H9 (cell line): Measurements from ENCODE around the gene ERC2. TPM values are rescaled to one million over a fixed set of nuclear protein-coding genes. Genes with fewer than 3 reads are reported as not detected.

Experiments used
- DNase-seq: peaks from one replicate; pipeline ENCODE4 v3.0.0-alpha.2; 2017
- H2AFZ ChIP-seq: one replicate; pipeline ENCODE4 v1.6.1; 2013; ENCODE audit warnings: mild to moderate bottlenecking, low read length, control low read depth, moderate library complexity
- H2AK5ac ChIP-seq: 2 replicates; pipeline ENCODE4 v1.6.1; 2013; ENCODE audit warnings: low read length, control low read depth, mixed read lengths; ENCODE audit not compliant: insufficient read length
- H2BK120ac ChIP-seq: one replicate; pipeline ENCODE4 v1.6.1; 2013; ENCODE audit warnings: low read depth, mild to moderate bottlenecking, low read length, control low read depth, inconsistent platforms; ENCODE audit not compliant: poor library complexity, severe bottlenecking
- H2BK12ac ChIP-seq: 2 replicates; pipeline ENCODE4 v1.6.1; 2013; ENCODE audit warnings: low read length, control low read depth, mixed read lengths, low read depth; ENCODE audit not compliant: insufficient read length
- H2BK15ac ChIP-seq: 2 replicates; pipeline ENCODE4 v1.6.1; 2013; ENCODE audit warnings: low read depth, low read length, control low read depth
- H2BK20ac ChIP-seq: one replicate; pipeline ENCODE4 v1.6.1; 2013; ENCODE audit warnings: low read depth, mild to moderate bottlenecking, low read length, control low read depth, inconsistent platforms; ENCODE audit not compliant: poor library complexity, severe bottlenecking
- H2BK5ac ChIP-seq: 2 replicates; pipeline ENCODE4 v1.6.1; 2013; ENCODE audit warnings: low read length, control low read depth, mixed read lengths; ENCODE audit not compliant: insufficient read length
- H3K14ac ChIP-seq: 2 replicates; pipeline ENCODE4 v1.6.1; 2013; ENCODE audit warnings: low read length, control low read depth; ENCODE audit not compliant: insufficient read depth
- H3K18ac ChIP-seq: 2 replicates; pipeline ENCODE4 v1.6.1; 2013; ENCODE audit warnings: low read depth, mild to moderate bottlenecking, mixed read lengths, low read length, control low read depth; ENCODE audit not compliant: insufficient read length
- H3K23ac ChIP-seq: 2 replicates; pipeline ENCODE4 v1.6.1; 2013; ENCODE audit warnings: low read length, control low read depth, mixed read lengths, low read depth; ENCODE audit not compliant: insufficient read length
- H3K23me2 ChIP-seq: 2 replicates; pipeline ENCODE4 v1.6.1; 2013; ENCODE audit warnings: low read depth, mild to moderate bottlenecking, mixed read lengths, low read length, control low read depth; ENCODE audit not compliant: insufficient read length, poor library complexity, severe bottlenecking
- H3K27ac ChIP-seq: 2 replicates; pipeline ENCODE4 v1.5.1; 2013; ENCODE audit warnings: low read length, control low read depth, mixed read lengths, low read depth; ENCODE audit not compliant: insufficient read length
- H3K27me3 ChIP-seq: 2 replicates; pipeline ENCODE4 v1.6.1; 2013; ENCODE audit warnings: low read length, control low read depth, inconsistent platforms; ENCODE audit not compliant: insufficient read depth
- H3K4ac ChIP-seq: 2 replicates; pipeline ENCODE4 v1.6.1; 2013; ENCODE audit warnings: low read depth, mild to moderate bottlenecking, control low read depth, inconsistent platforms, low read length, moderate library complexity
- H3K4me1 ChIP-seq: 2 replicates; pipeline ENCODE4 v1.6.1; 2013; ENCODE audit warnings: low read length, control low read depth, inconsistent platforms; ENCODE audit not compliant: insufficient read depth
- H3K4me2 ChIP-seq: 2 replicates; pipeline ENCODE4 v1.6.1; 2013; ENCODE audit warnings: low read length, control low read depth, mixed read lengths; ENCODE audit not compliant: insufficient read length, insufficient read depth
- H3K56ac ChIP-seq: 2 replicates; pipeline ENCODE4 v1.6.1; 2013; ENCODE audit warnings: low read depth, mild to moderate bottlenecking, mixed read lengths, low read length, control low read depth; ENCODE audit not compliant: insufficient read length
- H3K79me1 ChIP-seq: 2 replicates; pipeline ENCODE4 v1.6.1; 2013; ENCODE audit warnings: low read depth, mild to moderate bottlenecking, moderate library complexity, low read length, control low read depth, inconsistent platforms; ENCODE audit not compliant: insufficient read depth, poor library complexity, severe bottlenecking
- H3K79me2 ChIP-seq: 2 replicates; pipeline ENCODE4 v1.6.1; 2013; ENCODE audit warnings: low read length, control low read depth, inconsistent platforms; ENCODE audit not compliant: insufficient read depth
- H3K9ac ChIP-seq: 2 replicates; pipeline ENCODE4 v1.6.1; 2013; ENCODE audit warnings: low read length, control low read depth, mixed read lengths; ENCODE audit not compliant: insufficient read length; ENCODE audit errors: extremely low read depth
- H3K9me3 ChIP-seq: one replicate; pipeline ENCODE4 v1.6.1; 2013; ENCODE audit warnings: low read depth, low read length, inconsistent platforms; ENCODE audit not compliant: control insufficient read depth
- H3T11ph ChIP-seq: one replicate; pipeline ENCODE4 v1.6.1; 2013; ENCODE audit warnings: mild to moderate bottlenecking, low read length, control low read depth, inconsistent platforms
- H4K20me1 ChIP-seq: one replicate; pipeline ENCODE4 v1.6.1; 2013; ENCODE audit not compliant: control insufficient read depth, insufficient read length, insufficient read depth
- H4K5ac ChIP-seq: 2 replicates; pipeline ENCODE4 v1.6.1; 2013; ENCODE audit warnings: low read depth, mild to moderate bottlenecking, mixed read lengths, low read length, control low read depth; ENCODE audit not compliant: insufficient read length
- H4K8ac ChIP-seq: replicated peaks from 2 replicates; pipeline ENCODE4 v1.6.1; 2013; ENCODE audit warnings: low read length, control low read depth, mixed read lengths, low read depth; ENCODE audit not compliant: insufficient read length
- H4K91ac ChIP-seq: 2 replicates; pipeline ENCODE4 v1.6.1; 2013; ENCODE audit warnings: low read depth, mild to moderate bottlenecking, moderate library complexity, mixed read lengths, low read length, control low read depth; ENCODE audit not compliant: insufficient read length
- H3K27ac Mint-ChIP-seq, 3 experiments: 2 replicates in 2 of 3; 3 replicates in 1 of 3; pipeline ENCODE4 v1.8.0; 2020 to 2021; ENCODE audit warnings: mixed read lengths in 3 of 3, mild to moderate bottlenecking in 1 of 3, moderate library complexity in 1 of 3
- H3K27me3 Mint-ChIP-seq: 2 replicates; pipeline ENCODE4 v1.8.0; 2021; ENCODE audit warnings: low read depth, mild to moderate bottlenecking, moderate library complexity, mixed read lengths
- H3K36me3 Mint-ChIP-seq, 3 experiments: 2 replicates in 2 of 3; 3 replicates in 1 of 3; pipeline ENCODE4 v1.8.0; 2020 to 2021; ENCODE audit warnings: low read depth in 3 of 3, mixed read lengths in 3 of 3; ENCODE audit not compliant: insufficient read depth in 1 of 3
- H3K4me1 Mint-ChIP-seq, 2 experiments: 2 replicates each; pipeline ENCODE4 v1.8.0; 2020; ENCODE audit warnings: mixed read lengths in 2 of 2
- H3K4me3 Mint-ChIP-seq, 2 experiments: 2 replicates in 1 of 2; 3 replicates in 1 of 2; pipeline ENCODE4 v1.8.0; 2020 to 2021; ENCODE audit warnings: mild to moderate bottlenecking in 2 of 2, mixed read lengths in 2 of 2, moderate library complexity in 1 of 2
- H3K9me3 Mint-ChIP-seq, 2 experiments: 2 replicates in 1 of 2; 3 replicates in 1 of 2; pipeline ENCODE4 v1.8.0; 2020; ENCODE audit warnings: mild to moderate bottlenecking in 2 of 2, mixed read lengths in 2 of 2, moderate library complexity in 1 of 2
- CTCF ChIP-seq: fragments of 200-600 bp; sonication (generic); conservative IDR thresholded peaks from 3 replicates; pipeline ENCODE4 v1.8.0; 2021; ENCODE audit warnings: antibody characterized with exemption, mild to moderate bottlenecking
- WGBS: extraction: QIAGEN DNeasy Blood & Tissue Kit; methylation state at CpG from one replicate; pipeline ENCODE4 v1.1.7; 2013; ENCODE audit warnings: missing lambda C conversion rate, low lambda C conversion rate, mixed read lengths; ENCODE audit not compliant: insufficient read length; ENCODE audit errors: extremely low coverage; 5-methylcytosine and 5-hydroxymethylcytosine counted together
- total RNA-seq: library from RNA; stranded (reverse); gene quantifications from 2 replicates; pipeline ENCODE4 v1.2.1, GENCODE V29; 2021

Gene ERC2
- total RNA-seq, 1 experiment from 2014 or later: 15.4 TPM

GRCh38 chr3:56190771-56191305 lies 277.4 kb downstream of the ERC2 start:
- Histone ChIP-seq H3K14ac (no peak overlapping the region; the same call in 1 of the 2 replicates), H2BK15ac (no peak overlapping the region), H3K18ac (no peak overlapping the region), H2BK5ac (no peak overlapping the region), H4K91ac (no peak overlapping the region), H3T11ph (no peak overlapping the region), H2BK20ac (no peak overlapping the region), H4K8ac (no peak overlapping the region), H3K56ac (no peak overlapping the region), H3K9me3 (no peaks in the 10 kb centered on the region), H2AFZ (no peak overlapping the region), H2AK5ac (no peak overlapping the region), H3K27ac (no peak overlapping the region), H3K4me2 (no peak overlapping the region), H3K23ac (no peak overlapping the region), H4K5ac (no peak overlapping the region), H3K79me2 (no peaks in the 10 kb centered on the region), H2BK12ac (no peak overlapping the region), H4K20me1 (no peaks in the 10 kb centered on the region), H3K4ac (no peak overlapping the region), H2BK120ac (no peak overlapping the region), H3K9ac (no peak overlapping the region), H3K4me1 (no peaks in the 10 kb centered on the region), H3K27me3 (no peaks in the 10 kb centered on the region), H3K79me1 (no peaks in the 10 kb centered on the region), H3K23me2 (no peaks in the 10 kb centered on the region)
- H3K27me3 Mint-ChIP-seq: no peaks in the 10 kb centered on the region
- no peaks in the 10 kb centered on the region for H3K9me3 Mint-ChIP-seq
- no peak for DNase-seq
- no CpG with 5 or more reads among the region's 1 CpG for WGBS
- TF ChIP-seq CTCF: no peak
- no peak overlapping the region for H3K4me3 Mint-ChIP-seq
- peaks cover 3 to 7% of the 10 kb centered on the region in 2 experiments for H3K4me1 Mint-ChIP-seq
- no peaks in the 10 kb centered on the region; a peak in 1 of 7 replicates for H3K36me3 Mint-ChIP-seq
- peak overlapping the region in 1 of 3 experiments; percentile 64; a peak in 2 of 7 replicates for H3K27ac Mint-ChIP-seq
